ENCODE results near the gene CNKSR1. TPM values are rescaled to one million over a fixed set of nuclear protein-coding genes. Genes with fewer than 3 reads are reported as not detected.

CNKSR1 gene
- polyA plus RNA-seq, 3 donors: 1.4 TPM; not detected in 2

GRCh38 chr1:26158908-26159742, 18.2 kb upstream of the CNKSR1 start, which contains the start of gene FAM110D:
Gene FAM110D (plus strand): TSS chr1:26159079. CDS start chr1:26161292, 2,213 bp downstream.
- Mint-ChIP-seq H3K4me3 (peak within 1 kb of the TSS; percentile 6 to 61), H3K4me1 (peaks cover 32% of the 10 kb centered on the region), H3K27ac (peak within 1 kb of the TSS in 2 of 7 donors; percentile 16 to 49), H3K27me3 (ENCODE audit: low read depth in 3 of 3) (peaks cover 71 to 79% (median 78%) of the 10 kb centered on the region in 3 donors), H3K9me3 (peaks cover 0 to 11% (median 0%) of the 10 kb centered on the region in 7 donors), H3K36me3 (peaks cover 0 to 2% of the 10 kb centered on the region in 2 donors)
- Histone ChIP-seq H3K27ac (ENCODE audit: low read depth in 1 of 2, low read length in 2 of 2) (no peak within 1 kb of the TSS), H2AFZ (ENCODE audit: insufficient read depth, low read depth, low read length, poor library complexity, severe bottlenecking) (no peak within 1 kb of the TSS), H3K79me2 (ENCODE audit: insufficient read depth, low read length) (no peaks in the 10 kb centered on the region), H3K9me3 (replicated peaks in 1 of 2; ENCODE audit: control insufficient read depth in 1 of 2, insufficient read depth in 1 of 2, low read length in 2 of 2) (no peaks in the 10 kb centered on the region), H3K27me3 (ENCODE audit: control insufficient read depth in 2 of 2, insufficient read depth in 2 of 2, low read length in 2 of 2) (peaks cover 18 to 66% of the 10 kb centered on the region in 2 donors), H3K36me3 (replicated peaks in 1 of 2; ENCODE audit: control insufficient read depth in 1 of 2, insufficient read depth in 2 of 2, low read length in 2 of 2) (no peaks in the 10 kb centered on the region), H3K4me2 (replicated peaks; ENCODE audit: extremely low read depth, low read length, poor library complexity, severe bottlenecking) (no peak within 1 kb of the TSS), H4K20me1 (ENCODE audit: insufficient read depth, low read length) (no peaks in the 10 kb centered on the region), H3K4me1 (ENCODE audit: control insufficient read depth in 1 of 2, insufficient read depth in 2 of 2, low read length in 2 of 2) (peaks cover 25 to 38% of the 10 kb centered on the region in 2 donors), H3K9ac (ENCODE audit: insufficient read depth, low read length, poor library complexity, severe bottlenecking) (no peak within 1 kb of the TSS), H3K4me3 (replicated peaks in 1 of 3; ENCODE audit: low read depth in 2 of 3, low read length in 3 of 3) (no peak within 1 kb of the TSS)
- intact Hi-C loops (cut with micrococcal nuclease): no loop called here
- DNase-seq: no peak
- TF ChIP-seq CTCF (IDR thresholded peaks at IDR 0.05): no peak
- 91% methylated on average over 4 of the region's 6 CpGs for WGBS (ENCODE audit: insufficient coverage)

- Histone ChIP-seq H3K36me3 (replicated peaks in 1 of 2; ENCODE audit: control insufficient read depth in 1 of 2, insufficient read depth in 2 of 2, low read length in 2 of 2) (no peaks in the 10 kb centered on the region), H3K27me3 (ENCODE audit: control insufficient read depth in 2 of 2, insufficient read depth in 2 of 2, low read length in 2 of 2) (peaks cover 18 to 68% of the 10 kb centered on the region in 2 donors), H3K79me2 (ENCODE audit: insufficient read depth, low read length) (no peaks in the 10 kb centered on the region), H3K27ac (ENCODE audit: low read depth in 1 of 2, low read length in 2 of 2) (no peak overlapping the region), H3K4me1 (ENCODE audit: control insufficient read depth in 1 of 2, insufficient read depth in 2 of 2, low read length in 2 of 2) (peaks cover 23 to 38% of the 10 kb centered on the region in 2 donors), H3K9me3 (replicated peaks in 1 of 2; ENCODE audit: control insufficient read depth in 1 of 2, insufficient read depth in 1 of 2, low read length in 2 of 2) (no peaks in the 10 kb centered on the region), H3K9ac (ENCODE audit: insufficient read depth, low read length, poor library complexity, severe bottlenecking) (no peak overlapping the region), H4K20me1 (ENCODE audit: insufficient read depth, low read length) (no peaks in the 10 kb centered on the region), H3K4me2 (replicated peaks; ENCODE audit: extremely low read depth, low read length, poor library complexity, severe bottlenecking) (no peak overlapping the region), H2AFZ (ENCODE audit: insufficient read depth, low read depth, low read length, poor library complexity, severe bottlenecking) (no peak overlapping the region), H3K4me3 (replicated peaks in 1 of 3; ENCODE audit: low read depth in 2 of 3, low read length in 3 of 3) (no peak overlapping the region)
- peak overlapping the region in 1 of 7 donors; percentile 49 for H3K27ac Mint-ChIP-seq
- intact Hi-C loops (cut with micrococcal nuclease): loop anchor here in 1 of 2 donors (5.0 kb wide), 2 partner anchors 37 to 52 kb away; no protein-coding TSS in a partner anchor
- WGBS (ENCODE audit: insufficient coverage): 100% methylated on average over 1 of the region's 4 CpGs
- peaks cover 0 to 11% (median 0%) of the 10 kb centered on the region in 7 donors for H3K9me3 Mint-ChIP-seq
- DNase-seq: no peak
- peaks cover 29% of the 10 kb centered on the region for H3K4me1 Mint-ChIP-seq
- TF ChIP-seq CTCF (IDR thresholded peaks at IDR 0.05): no peak
- peaks cover 71 to 79% (median 76%) of the 10 kb centered on the region in 3 donors for H3K27me3 Mint-ChIP-seq (ENCODE audit: low read depth in 3 of 3)
- peak overlapping the region in 1 of 2 donors; percentile 61 for H3K4me3 Mint-ChIP-seq
- peaks cover 0 to 2% of the 10 kb centered on the region in 2 donors for H3K36me3 Mint-ChIP-seq
These were observed 17.6 kb upstream of the CNKSR1 start for GRCh38 chr1:26159743-26160039.

All from CD14-positive monocyte (primary cell).